DMS 273 (cell line): ENCODE data around the gene MRGPRX3.
"Not testable (repeated sequence)": the region's sequence is repeated elsewhere in the genome, so short reads cannot be mapped to it uniquely, and the experiment has no call there.

Experiments
- DNase-seq: peaks from one replicate; lab custom pipeline; 2025; ENCODE audit not compliant: unreplicated experiment; lab: John Stamatoyannopoulos, UW

The MRGPRX3 gene

GRCh38 chr11:18132341-18132740 is at the start of gene MRGPRX3:
Gene MRGPRX3, plus strand, starts transcription at chr11:18132571. Its CDS starts 4,632 bp downstream, at chr11:18137203.
- no peak for DNase-seq

GRCh38 chr11:18088366-18088765 is 44.0 kb upstream of the MRGPRX3 start:
- no peak for DNase-seq

GRCh38 chr11:18088966-18089365 is 43.4 kb upstream of the MRGPRX3 start:
- no peak for DNase-seq

- DNase-seq = no peak
Observed at GRCh38 chr11:18091731-18092130, 40.6 kb upstream of the MRGPRX3 start.

GRCh38 chr11:18093959-18094358 is 38.4 kb upstream of the MRGPRX3 start:
- DNase-seq = no peak

GRCh38 chr11:18100926-18101656 is 31.3 kb upstream of the MRGPRX3 start:
- no peak for DNase-seq

GRCh38 chr11:18105086-18105801 is 27.1 kb upstream of the MRGPRX3 start:
- peak; percentile 22 for DNase-seq

GRCh38 chr11:18105802-18106574 is 26.4 kb upstream of the MRGPRX3 start, which contains the start of gene SAAL1:
Gene SAAL1, minus strand, starts transcription at chr11:18106082. Its CDS starts 41 bp downstream, at chr11:18106041.
- DNase-seq = peak; percentile 91

- DNase-seq = no peak
Observed at GRCh38 chr11:18106688-18107087, 25.7 kb upstream of the MRGPRX3 start.

GRCh38 chr11:18108254-18108653 is 24.1 kb upstream of the MRGPRX3 start:
- DNase-seq = no peak

GRCh38 chr11:18111005-18111404 is 21.4 kb upstream of the MRGPRX3 start:
- no peak for DNase-seq

- peak; percentile 76 for DNase-seq
Observed at GRCh38 chr11:18115360-18116127, 16.8 kb upstream of the MRGPRX3 start.

GRCh38 chr11:18121331-18121828 is 11.0 kb upstream of the MRGPRX3 start:
- DNase-seq = not testable (repeated sequence)

- not testable (repeated sequence) for DNase-seq
Observed at GRCh38 chr11:18131115-18131514, 1.3 kb upstream of the MRGPRX3 start.

GRCh38 chr11:18135308-18135707 is 2.9 kb downstream of the MRGPRX3 start:
- no peak for DNase-seq

GRCh38 chr11:18137186-18137800 is 4.9 kb downstream of the MRGPRX3 start:
- no peak for DNase-seq

GRCh38 chr11:18140145-18140544 is 7.8 kb downstream of the MRGPRX3 start:
- DNase-seq = no peak

GRCh38 chr11:18144243-18144642 is 11.9 kb downstream of the MRGPRX3 start:
- no peak for DNase-seq

- peak; percentile 6 for DNase-seq
Observed at GRCh38 chr11:18145025-18145424, 12.7 kb downstream of the MRGPRX3 start.

GRCh38 chr11:18145837-18146236 is 13.5 kb downstream of the MRGPRX3 start:
- DNase-seq = no peak
